ENCODE data around the gene TTLL5.

The TTLL5 gene

GRCh38 chr14:75771595-75771994 lies 110.5 kb downstream of the TTLL5 start:
- H3K27ac ChIP-seq (ENCODE audit: low read length): no peak overlapping the region
- H3K4me1 ChIP-seq (ENCODE audit: control insufficient read depth, low read depth, low read length): no peaks in the 10 kb centered on the region
- H3K9me3 ChIP-seq (ENCODE audit: control insufficient read depth, low read depth, low read length): no peaks in the 10 kb centered on the region
- H3K27me3 ChIP-seq (ENCODE audit: control insufficient read depth, insufficient read depth, low read length): no peaks in the 10 kb centered on the region
- H3K9ac ChIP-seq (ENCODE audit: low read length): no peak overlapping the region
- H3K36me3 ChIP-seq (ENCODE audit: control insufficient read depth, low read depth, low read length): peaks cover 25% of the 10 kb centered on the region
- H3K4me3 ChIP-seq (ENCODE audit: low read length): no peak overlapping the region

- H3K4me1 ChIP-seq (ENCODE audit: control insufficient read depth, low read depth, low read length): no peaks in the 10 kb centered on the region
- H3K36me3 ChIP-seq (ENCODE audit: control insufficient read depth, low read depth, low read length): peaks cover 29% of the 10 kb centered on the region
- H3K27ac ChIP-seq (ENCODE audit: low read length): no peak overlapping the region
- H3K27me3 ChIP-seq (ENCODE audit: control insufficient read depth, insufficient read depth, low read length): no peaks in the 10 kb centered on the region
- no peak overlapping the region for H3K9ac ChIP-seq (ENCODE audit: low read length)
- no peaks in the 10 kb centered on the region for H3K9me3 ChIP-seq (ENCODE audit: control insufficient read depth, low read depth, low read length)
- H3K4me3 ChIP-seq (ENCODE audit: low read length): no peak overlapping the region
Measured at GRCh38 chr14:75773046-75773445, 112.0 kb downstream of the TTLL5 start.

GRCh38 chr14:75781096-75781495 lies 120.0 kb downstream of the TTLL5 start:
- no peaks in the 10 kb centered on the region for H3K9me3 ChIP-seq (ENCODE audit: control insufficient read depth, low read depth, low read length)
- no peak overlapping the region for H3K4me3 ChIP-seq (ENCODE audit: low read length)
- H3K27ac ChIP-seq (ENCODE audit: low read length): no peak overlapping the region
- H3K9ac ChIP-seq (ENCODE audit: low read length): no peak overlapping the region
- no peaks in the 10 kb centered on the region for H3K4me1 ChIP-seq (ENCODE audit: control insufficient read depth, low read depth, low read length)
- peaks cover 42% of the 10 kb centered on the region for H3K36me3 ChIP-seq (ENCODE audit: control insufficient read depth, low read depth, low read length)
- H3K27me3 ChIP-seq (ENCODE audit: control insufficient read depth, insufficient read depth, low read length): no peaks in the 10 kb centered on the region

- H3K4me1 ChIP-seq (ENCODE audit: control insufficient read depth, low read depth, low read length): no peaks in the 10 kb centered on the region
- H3K27ac ChIP-seq (ENCODE audit: low read length): no peak overlapping the region
- H3K9me3 ChIP-seq (ENCODE audit: control insufficient read depth, low read depth, low read length): no peaks in the 10 kb centered on the region
- H3K36me3 ChIP-seq (ENCODE audit: control insufficient read depth, low read depth, low read length): peaks cover 32% of the 10 kb centered on the region
- no peak overlapping the region for H3K4me3 ChIP-seq (ENCODE audit: low read length)
- no peaks in the 10 kb centered on the region for H3K27me3 ChIP-seq (ENCODE audit: control insufficient read depth, insufficient read depth, low read length)
- no peak overlapping the region for H3K9ac ChIP-seq (ENCODE audit: low read length)
Measured at GRCh38 chr14:75783184-75783583, 122.1 kb downstream of the TTLL5 start.

- H3K9me3 ChIP-seq (ENCODE audit: control insufficient read depth, low read depth, low read length): no peaks in the 10 kb centered on the region
- no peak overlapping the region for H3K4me3 ChIP-seq (ENCODE audit: low read length)
- H3K27ac ChIP-seq (ENCODE audit: low read length): no peak overlapping the region
- H3K27me3 ChIP-seq (ENCODE audit: control insufficient read depth, insufficient read depth, low read length): no peaks in the 10 kb centered on the region
- peaks cover 32% of the 10 kb centered on the region for H3K36me3 ChIP-seq (ENCODE audit: control insufficient read depth, low read depth, low read length)
- no peak overlapping the region for H3K9ac ChIP-seq (ENCODE audit: low read length)
- no peaks in the 10 kb centered on the region for H3K4me1 ChIP-seq (ENCODE audit: control insufficient read depth, low read depth, low read length)
Measured at GRCh38 chr14:75783602-75784313, 122.7 kb downstream of the TTLL5 start.

- Histone ChIP-seq H3K4me3 (ENCODE audit: low read length) (no peak overlapping the region), H3K36me3 (ENCODE audit: control insufficient read depth, low read depth, low read length) (peaks cover 32% of the 10 kb centered on the region), H3K4me1 (ENCODE audit: control insufficient read depth, low read depth, low read length) (no peaks in the 10 kb centered on the region), H3K9me3 (ENCODE audit: control insufficient read depth, low read depth, low read length) (no peaks in the 10 kb centered on the region), H3K27me3 (ENCODE audit: control insufficient read depth, insufficient read depth, low read length) (no peaks in the 10 kb centered on the region), H3K9ac (ENCODE audit: low read length) (no peak overlapping the region), H3K27ac (ENCODE audit: low read length) (no peak overlapping the region)
Measured at GRCh38 chr14:75784314-75784686, 123.3 kb downstream of the TTLL5 start.

- Histone ChIP-seq H3K9me3 (ENCODE audit: control insufficient read depth, low read depth, low read length) (no peaks in the 10 kb centered on the region), H3K27me3 (ENCODE audit: control insufficient read depth, insufficient read depth, low read length) (no peaks in the 10 kb centered on the region), H3K36me3 (ENCODE audit: control insufficient read depth, low read depth, low read length) (no peaks in the 10 kb centered on the region), H3K4me3 (ENCODE audit: low read length) (no peak overlapping the region), H3K9ac (ENCODE audit: low read length) (no peak overlapping the region), H3K4me1 (ENCODE audit: control insufficient read depth, low read depth, low read length) (no peaks in the 10 kb centered on the region), H3K27ac (ENCODE audit: low read length) (no peak overlapping the region)
Measured at GRCh38 chr14:75793806-75794205, 132.8 kb downstream of the TTLL5 start.

GRCh38 chr14:75794615-75795038 lies 133.6 kb downstream of the TTLL5 start:
- Histone ChIP-seq H3K4me1 (ENCODE audit: control insufficient read depth, low read depth, low read length) (no peaks in the 10 kb centered on the region), H3K36me3 (ENCODE audit: control insufficient read depth, low read depth, low read length) (no peaks in the 10 kb centered on the region), H3K9me3 (ENCODE audit: control insufficient read depth, low read depth, low read length) (no peaks in the 10 kb centered on the region), H3K27ac (ENCODE audit: low read length) (no peak overlapping the region), H3K4me3 (ENCODE audit: low read length) (no peak overlapping the region), H3K9ac (ENCODE audit: low read length) (no peak overlapping the region), H3K27me3 (ENCODE audit: control insufficient read depth, insufficient read depth, low read length) (no peaks in the 10 kb centered on the region)

GRCh38 chr14:75800792-75801191 lies 139.7 kb downstream of the TTLL5 start:
- H3K9me3 ChIP-seq (ENCODE audit: control insufficient read depth, low read depth, low read length): no peaks in the 10 kb centered on the region
- no peaks in the 10 kb centered on the region for H3K27me3 ChIP-seq (ENCODE audit: control insufficient read depth, insufficient read depth, low read length)
- H3K9ac ChIP-seq (ENCODE audit: low read length): no peak overlapping the region
- H3K4me3 ChIP-seq (ENCODE audit: low read length): no peak overlapping the region
- no peak overlapping the region for H3K27ac ChIP-seq (ENCODE audit: low read length)
- no peaks in the 10 kb centered on the region for H3K4me1 ChIP-seq (ENCODE audit: control insufficient read depth, low read depth, low read length)
- H3K36me3 ChIP-seq (ENCODE audit: control insufficient read depth, low read depth, low read length): no peaks in the 10 kb centered on the region

- Histone ChIP-seq H3K4me1 (ENCODE audit: control insufficient read depth, low read depth, low read length) (no peaks in the 10 kb centered on the region), H3K27me3 (ENCODE audit: control insufficient read depth, insufficient read depth, low read length) (no peaks in the 10 kb centered on the region), H3K9ac (ENCODE audit: low read length) (no peak overlapping the region)
Measured at GRCh38 chr14:75802486-75802885, 141.4 kb downstream of the TTLL5 start.

GRCh38 chr14:75803765-75804164 lies 142.7 kb downstream of the TTLL5 start:
- H3K36me3 ChIP-seq (ENCODE audit: control insufficient read depth, low read depth, low read length): no peaks in the 10 kb centered on the region
- H3K9me3 ChIP-seq (ENCODE audit: control insufficient read depth, low read depth, low read length): no peaks in the 10 kb centered on the region
- no peak overlapping the region for H3K4me3 ChIP-seq (ENCODE audit: low read length)
- H3K27ac ChIP-seq (ENCODE audit: low read length): no peak overlapping the region
- no peaks in the 10 kb centered on the region for H3K4me1 ChIP-seq (ENCODE audit: control insufficient read depth, low read depth, low read length)
- H3K9ac ChIP-seq (ENCODE audit: low read length): no peak overlapping the region
- no peaks in the 10 kb centered on the region for H3K27me3 ChIP-seq (ENCODE audit: control insufficient read depth, insufficient read depth, low read length)

More at GRCh38 chr14:75802486-75802885, 141.4 kb downstream of the TTLL5 start:
- Histone ChIP-seq H3K9me3 (ENCODE audit: control insufficient read depth, low read depth, low read length) (no peaks in the 10 kb centered on the region), H3K4me3 (ENCODE audit: low read length) (no peak overlapping the region), H3K27ac (ENCODE audit: low read length) (no peak overlapping the region), H3K36me3 (ENCODE audit: control insufficient read depth, low read depth, low read length) (no peaks in the 10 kb centered on the region)

GRCh38 chr14:75804570-75805275 lies 143.7 kb downstream of the TTLL5 start:
- no peaks in the 10 kb centered on the region for H3K27me3 ChIP-seq (ENCODE audit: control insufficient read depth, insufficient read depth, low read length)
- H3K4me1 ChIP-seq (ENCODE audit: control insufficient read depth, low read depth, low read length): no peaks in the 10 kb centered on the region
- no peak overlapping the region for H3K27ac ChIP-seq (ENCODE audit: low read length)
- no peak overlapping the region for H3K9ac ChIP-seq (ENCODE audit: low read length)
- H3K4me3 ChIP-seq (ENCODE audit: low read length): no peak overlapping the region
- no peaks in the 10 kb centered on the region for H3K36me3 ChIP-seq (ENCODE audit: control insufficient read depth, low read depth, low read length)
- H3K9me3 ChIP-seq (ENCODE audit: control insufficient read depth, low read depth, low read length): no peaks in the 10 kb centered on the region

All from iPS-18a (cell line).